Measurements from ENCODE around the gene GPR78.

GPR78 gene

DNA sequence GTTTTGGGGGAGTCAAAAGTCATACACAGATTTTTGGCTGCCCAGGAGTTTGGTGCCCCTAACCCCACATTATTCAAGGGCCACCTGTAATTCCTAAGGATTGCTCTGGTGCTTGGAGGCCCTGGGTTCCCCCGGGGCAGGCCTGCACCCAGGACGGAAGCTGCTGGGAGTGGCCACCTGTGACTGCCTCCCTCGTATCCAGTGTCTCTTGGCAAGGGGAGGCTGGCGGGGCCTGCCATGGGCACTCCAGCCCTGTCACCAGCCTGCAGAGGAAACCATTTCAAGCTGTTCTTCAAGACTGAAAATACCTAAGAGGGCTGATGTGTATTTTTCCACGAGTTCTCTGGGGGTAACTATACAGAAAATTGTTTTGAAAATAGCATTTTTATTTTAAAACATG, 24.5 kb upstream of the GPR78 start:
- Histone ChIP-seq H3K36me3 (ENCODE audit: control insufficient read depth, insufficient read depth, low read length) (no peaks in the 10 kb centered on the region), H3K4me3 (replicated peaks; ENCODE audit: low read depth, low read length) (no peak overlapping the region), H3K27me3 (replicated peaks; ENCODE audit: control insufficient read depth, insufficient read depth, low read length) (no peaks in the 10 kb centered on the region)
- DNase-seq (ENCODE audit: extremely low read depth, insufficient read length): no peak
- no peak for TF ChIP-seq CTCF (IDR thresholded peaks at IDR 0.05; ENCODE audit: insufficient read depth, low read length, poor library complexity, severe bottlenecking)

DNA sequence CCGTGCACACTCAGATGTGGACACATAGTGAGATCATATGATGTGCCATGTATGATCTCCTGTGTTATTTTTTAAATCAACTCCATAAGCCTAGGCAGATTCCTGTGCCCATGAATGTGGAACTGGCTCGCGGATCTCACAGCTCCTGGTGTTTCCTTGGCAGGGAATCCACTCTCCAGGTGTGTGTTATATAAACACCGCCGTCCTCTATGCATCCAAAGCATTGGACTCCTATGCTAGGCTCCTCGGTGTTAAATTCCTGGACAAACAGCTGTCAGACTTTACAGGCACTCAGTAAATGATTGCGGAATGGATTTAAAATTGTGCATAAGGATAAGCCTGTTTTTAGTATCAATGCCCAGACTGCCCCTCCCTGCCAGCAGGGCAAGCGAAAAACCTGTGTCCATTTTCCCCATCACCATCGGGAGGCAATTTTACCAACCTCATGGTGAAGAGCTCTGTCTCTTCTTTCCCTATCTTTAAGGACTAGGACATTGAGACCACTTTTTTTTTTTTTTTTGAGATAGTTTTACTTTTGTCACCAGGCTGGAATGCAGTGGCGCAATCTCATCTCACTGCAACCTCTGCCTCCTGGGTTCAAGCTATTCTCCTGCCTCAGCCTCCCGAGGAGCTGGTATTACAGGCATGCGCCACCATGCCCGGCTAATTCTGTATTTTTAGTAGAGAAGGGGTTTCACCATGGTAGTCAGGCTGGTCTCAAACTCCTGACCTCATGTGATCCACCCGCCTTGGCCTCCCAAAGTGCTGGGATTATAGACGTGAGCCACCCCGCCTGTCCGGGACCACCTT, 23.6 kb upstream of the GPR78 start:
- H3K4me3 ChIP-seq (replicated peaks; ENCODE audit: low read depth, low read length): no peak overlapping the region
- no peak for TF ChIP-seq CTCF (IDR thresholded peaks at IDR 0.05; ENCODE audit: insufficient read depth, low read length, poor library complexity, severe bottlenecking)
- no peaks in the 10 kb centered on the region for H3K27me3 ChIP-seq (replicated peaks; ENCODE audit: control insufficient read depth, insufficient read depth, low read length)
- DNase-seq (ENCODE audit: extremely low read depth, insufficient read length): no peak
- no peaks in the 10 kb centered on the region for H3K36me3 ChIP-seq (ENCODE audit: control insufficient read depth, insufficient read depth, low read length)

- TF ChIP-seq CTCF (IDR thresholded peaks at IDR 0.05; ENCODE audit: insufficient read depth, low read length, poor library complexity, severe bottlenecking): no peak
- no peaks in the 10 kb centered on the region for H3K27me3 ChIP-seq (replicated peaks; ENCODE audit: control insufficient read depth, insufficient read depth, low read length)
- no peak overlapping the region for H3K4me3 ChIP-seq (replicated peaks; ENCODE audit: low read depth, low read length)
- H3K36me3 ChIP-seq (ENCODE audit: control insufficient read depth, insufficient read depth, low read length): no peaks in the 10 kb centered on the region
- no peak for DNase-seq (ENCODE audit: extremely low read depth, insufficient read length)
These were observed 22.8 kb upstream of the GPR78 start for GRCh38 chr4:8557151-8558076.

DNA sequence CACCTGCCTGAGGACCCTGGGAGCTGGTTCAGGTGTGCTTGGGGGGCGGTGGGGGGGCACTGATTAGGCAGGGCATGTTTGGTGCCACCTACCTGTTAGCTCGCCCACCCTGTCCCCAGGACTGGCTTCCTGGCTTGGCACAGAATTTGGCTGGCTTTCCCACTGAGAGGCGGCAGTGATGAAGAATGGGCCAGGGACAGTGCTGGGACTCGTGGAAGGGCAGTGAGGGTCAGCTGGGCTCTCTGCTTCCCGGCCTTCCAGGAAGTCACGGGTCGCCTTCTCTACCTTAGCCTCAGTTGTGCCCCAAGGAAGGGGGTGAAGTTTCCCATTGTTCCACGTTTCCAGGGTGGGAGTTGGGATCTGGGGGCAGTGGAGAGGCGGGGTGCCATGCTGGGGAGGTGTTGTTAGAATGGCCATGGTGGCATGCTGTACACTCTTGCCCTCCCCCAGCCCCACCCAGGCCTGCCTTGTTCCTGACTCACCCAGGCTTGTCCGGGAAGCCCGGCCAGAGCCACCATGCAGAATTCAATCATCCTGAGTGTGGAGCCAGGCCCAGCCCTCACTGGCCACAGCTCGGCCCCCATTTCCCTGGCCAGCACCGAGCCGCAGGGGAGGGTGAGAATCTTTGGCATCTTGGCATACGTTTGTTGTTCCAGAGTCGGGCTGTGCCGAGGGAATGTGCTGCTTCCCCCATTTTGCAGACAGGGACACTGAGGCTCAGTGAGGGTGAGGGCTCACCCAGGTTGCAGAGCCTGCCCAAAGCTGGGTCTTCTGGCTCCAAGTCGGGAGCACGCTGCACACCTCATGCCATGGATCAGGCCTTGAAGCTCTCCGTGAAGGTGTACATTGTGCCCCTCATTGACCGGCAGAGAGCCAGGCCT, 21.9 kb upstream of the GPR78 start:
- no peak for TF ChIP-seq CTCF (IDR thresholded peaks at IDR 0.05; ENCODE audit: insufficient read depth, low read length, poor library complexity, severe bottlenecking)
- no peak for DNase-seq (ENCODE audit: extremely low read depth, insufficient read length)
- H3K36me3 ChIP-seq (ENCODE audit: control insufficient read depth, insufficient read depth, low read length): no peaks in the 10 kb centered on the region

DNA sequence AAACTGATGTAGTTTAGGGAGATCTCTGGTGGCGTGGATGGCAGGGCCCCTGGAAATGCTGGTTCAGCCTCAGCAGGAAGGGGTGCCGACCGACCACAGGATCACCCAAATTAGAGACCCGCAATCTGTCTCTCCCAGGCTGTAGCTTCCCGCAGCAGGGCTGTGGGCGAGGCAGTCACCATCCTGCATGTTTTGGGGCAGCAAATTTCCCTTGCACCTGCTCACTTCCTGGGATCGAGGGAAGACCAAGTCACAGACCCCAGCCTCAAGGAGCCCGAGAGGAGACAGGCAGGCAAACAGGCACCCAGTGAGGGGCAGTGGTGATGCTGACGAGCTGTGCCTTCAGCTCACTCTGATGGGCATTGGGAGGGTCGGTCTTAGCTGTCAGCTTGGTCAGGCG, 21.2 kb upstream of the GPR78 start:
- Histone ChIP-seq H3K27me3 (replicated peaks; ENCODE audit: control insufficient read depth, insufficient read depth, low read length) (no peaks in the 10 kb centered on the region), H3K36me3 (ENCODE audit: control insufficient read depth, insufficient read depth, low read length) (no peaks in the 10 kb centered on the region), H3K4me3 (replicated peaks; ENCODE audit: low read depth, low read length) (no peak overlapping the region)
- no peak for TF ChIP-seq CTCF (IDR thresholded peaks at IDR 0.05; ENCODE audit: insufficient read depth, low read length, poor library complexity, severe bottlenecking)
- no peak for DNase-seq (ENCODE audit: extremely low read depth, insufficient read length)

More for the DNA sequence above, 21.9 kb upstream of the GPR78 start:
- Histone ChIP-seq H3K4me3 (replicated peaks; ENCODE audit: low read depth, low read length) (no peak overlapping the region), H3K27me3 (replicated peaks; ENCODE audit: control insufficient read depth, insufficient read depth, low read length) (no peaks in the 10 kb centered on the region)

Data from GM06990 (cell line).